ENCODE data around the gene GRID1.

DNA sequence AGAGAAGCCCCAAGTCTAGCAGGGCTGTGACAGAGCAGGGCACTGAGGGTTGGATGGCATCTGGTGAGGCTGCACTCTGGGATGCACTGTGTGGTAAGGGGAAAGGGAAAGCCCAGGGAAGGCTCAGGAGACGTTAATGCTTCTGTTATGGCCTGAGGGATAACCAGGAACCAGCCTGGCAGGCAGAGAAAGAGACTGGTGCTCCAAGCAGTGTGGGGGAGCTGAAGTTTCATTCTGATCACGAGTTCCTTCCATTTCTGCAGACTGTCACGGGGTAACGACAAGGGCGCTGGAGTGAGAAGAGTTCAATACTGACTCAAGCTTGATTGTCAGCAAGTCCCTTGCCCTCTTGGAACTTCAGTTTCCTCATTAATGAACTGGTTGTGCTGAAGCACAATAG, 730.9 kb downstream of the GRID1 start:
- TF ChIP-seq CTCF (IDR thresholded peaks at IDR 0.05): no peak
- TF ChIP-seq POLR2A (IDR thresholded peaks at IDR 0.05): no peak
- TF ChIP-seq POLR2AphosphoS5 (IDR thresholded peaks at IDR 0.05; ENCODE audit: insufficient read depth in 1 of 2, low read depth in 1 of 2): no peak
